K562 (cell line): Measurements from ENCODE around the gene MRPL9. TPM values are rescaled to one million over a fixed set of nuclear protein-coding genes. Genes with fewer than 3 reads are reported as not detected.
A peak's percentile ranks its signal among the peaks of the same experiment; 100 is the strongest.

Experiments
- ATAC-seq: fragments of 200-7000 bp; cut with Tn5 transposase; 3 replicates; pipeline ENCODE4 v1.9.1; 2020; ENCODE audit warnings: moderate library complexity
- BruUV-seq: library from RNA; stranded (reverse); fragments of 400-500 nt; replicated peaks from 2 replicates; lab custom pipeline; 2021; lab: Mats Ljungman, UMichigan
- CTCF ChIA-PET: fragments of 300-600 bp; formaldehyde crosslinking; extraction: SDS; loops from one replicate; lab custom pipeline; 2021; ENCODE audit warnings: low intra/inter-chr PET ratio; lab: Yijun Ruan, JAX
- POLR2A ChIA-PET: fragments of 300-600, 350-650 bp; sonication (Branson Sonifier 250); formaldehyde crosslinking; extraction: SDS; loops from one replicate; lab custom pipeline; 2021; ENCODE audit warnings: antibody characterized with exemption, inconsistent platforms; lab: Yijun Ruan, JAX
- DNase-seq, 4 experiments: peaks; one replicate each; pipeline versions ENCODE4 v3.0.0 to v3.0.0-alpha.2; 2011 to 2018; ENCODE audit warnings: low spot score in 3 of 4, mixed read lengths in 3 of 4; ENCODE audit errors: extremely low read depth in 1 of 4
- FAIRE-seq: peaks from 2 replicates; lab custom pipeline; 2011; peaks lifted over from hg19 to GRCh38; lab: Jason Lieb, UNC
- H2AFZ ChIP-seq: 2 replicates; pipeline ENCODE4 v1.6.0; 2011; ENCODE audit warnings: low read depth, low read length, control low read depth, inconsistent platforms
- H3K27ac ChIP-seq: fragments of 200-600 bp; 3 replicates; pipeline ENCODE4 v1.8.0; 2011; ENCODE audit warnings: low read depth, mild to moderate bottlenecking, control low read depth, inconsistent platforms, low read length, moderate library complexity, mixed read lengths; ENCODE audit errors: extremely low read depth
- H3K27me3 ChIP-seq, 2 experiments: fragments of 300-600 bp in 1 of 2; 2 replicates in 1 of 2; 3 replicates in 1 of 2; pipeline versions ENCODE4 v1.6.0 to v1.8.0; 2011; ENCODE audit warnings: inconsistent platforms in 2 of 2, low read length in 2 of 2, mild to moderate bottlenecking in 1 of 2, mixed read lengths in 1 of 2, moderate library complexity in 1 of 2; ENCODE audit not compliant: control insufficient read depth in 2 of 2, insufficient read depth in 2 of 2
- H3K36me3 ChIP-seq: fragments of 300-600 bp; 3 replicates; pipeline ENCODE4 v1.8.0; 2011; ENCODE audit warnings: mild to moderate bottlenecking, low read length, inconsistent platforms; ENCODE audit not compliant: control insufficient read depth, insufficient read depth
- H3K4me1 ChIP-seq, 2 experiments: fragments of 200-600 bp in 1 of 2; replicated peaks in 1 of 2; 2 replicates in 1 of 2; 3 replicates in 1 of 2; pipeline versions ENCODE4 v1.5.1 to v1.8.0; 2011; ENCODE audit warnings: inconsistent platforms in 2 of 2, low read length in 2 of 2, mild to moderate bottlenecking in 1 of 2, mixed read lengths in 1 of 2, moderate library complexity in 1 of 2; ENCODE audit not compliant: control insufficient read depth in 2 of 2, insufficient read depth in 2 of 2
- H3K4me2 ChIP-seq: 2 replicates; pipeline ENCODE4 v1.6.1; 2011; ENCODE audit warnings: low read length, control low read depth, inconsistent platforms, mixed read lengths; ENCODE audit not compliant: insufficient read depth
- H3K4me3 ChIP-seq: fragments of 200-600 bp; sonication (generic), shearing (Covaris generic); 2 replicates; pipeline ENCODE4 v1.5.1; 2016; ENCODE audit warnings: control low read depth, inconsistent platforms
- H3K79me2 ChIP-seq: fragments of 200-600 bp; 3 replicates; pipeline ENCODE4 v1.8.0; 2011; ENCODE audit warnings: low read length, inconsistent platforms; ENCODE audit not compliant: control insufficient read depth, insufficient read depth
- H3K9ac ChIP-seq, 2 experiments: 2 replicates each; pipeline versions ENCODE4 v1.6.0 to v1.6.1; 2011; ENCODE audit warnings: low read depth in 2 of 2, low read length in 2 of 2, control low read depth in 1 of 2, inconsistent platforms in 1 of 2, mild to moderate bottlenecking in 1 of 2, mixed read lengths in 1 of 2; ENCODE audit not compliant: insufficient read depth in 1 of 2
- H3K9me1 ChIP-seq: one replicate; pipeline ENCODE4 v1.6.0; 2011; ENCODE audit warnings: inconsistent platforms, mild to moderate bottlenecking, low read length, moderate library complexity; ENCODE audit not compliant: control insufficient read depth, insufficient read depth
- H3K9me3 ChIP-seq: replicated peaks from 2 replicates; pipeline ENCODE4 v1.5.1; 2011; ENCODE audit warnings: low read depth, low read length, inconsistent platforms; ENCODE audit not compliant: control insufficient read depth, insufficient read depth
- H4K20me1 ChIP-seq: replicated peaks from 2 replicates; pipeline ENCODE4 v1.6.1; 2011; ENCODE audit warnings: low read length, inconsistent platforms, mixed read lengths; ENCODE audit not compliant: control insufficient read depth, insufficient read depth
- EP300 ChIP-seq: IDR thresholded peaks from 2 replicates; pipeline ENCODE4 v1.6.1; 2012; ENCODE audit warnings: low read length, improper control_type of control experiment
- HIVEP1 ChIP-seq: fragments of 250-450 bp; sonication (Bioruptor Pico); IDR thresholded peaks from 2 replicates; pipeline ENCODE4 v1.4.0; 2020; ENCODE audit warnings: mild to moderate bottlenecking
- RFX1 ChIP-seq: fragments of 450-650 bp; IDR thresholded peaks from 2 replicates; pipeline ENCODE4 v1.6.1; 2016; ENCODE audit warnings: mild to moderate bottlenecking, moderate library complexity
- YY1 ChIP-seq, 3 experiments: IDR thresholded peaks; 2 replicates each; pipeline ENCODE4 v1.6.1; 2011; ENCODE audit warnings: low read length in 2 of 3, mild to moderate bottlenecking in 2 of 3, moderate library complexity in 2 of 3, borderline replicate concordance in 1 of 3, control low read depth in 1 of 3, low read depth in 1 of 3; ENCODE audit not compliant: insufficient read depth in 3 of 3, insufficient replicate concordance in 2 of 3, control insufficient read depth in 1 of 3, insufficient read length in 1 of 3; ENCODE audit errors: extremely low read depth in 1 of 3
- WGBS: fragments of 100-300 bp; shearing (Covaris generic); methylation state at CpG from one replicate; pipeline ENCODE4 v1.1.6; 2016; ENCODE audit warnings: low coverage, mixed read lengths; ENCODE audit not compliant: insufficient coverage; ENCODE audit errors: missing lambda C conversion rate; 5-methylcytosine and 5-hydroxymethylcytosine counted together
- in situ Hi-C: fragments of 300-500 bp; cut with MboI; formaldehyde crosslinking; loops from 4 replicates; pipeline ENCODE4 v1.15.0; 2018; ENCODE audit warnings: inconsistent platforms, mixed read lengths
- intact Hi-C: fragments of 100-400 bp; cut with micrococcal nuclease; formaldehyde crosslinking; loops from 2 replicates; pipeline ENCODE4 v1.14.2; 2022
- polyA plus RNA-seq, 8 experiments: library from polyadenylated mRNA; depleted of rRNA in 4 of 8; stranded (reverse) in 5 of 8; unstranded in 3 of 8; fragments of >200 nt; fragmentation: Nextera tagmentation in 2 of 8; fragmentation: Illumina TruSeq in 1 of 8; extraction: Ambion mirVana in 2 of 8; extraction: Trizol in 1 of 8; gene quantifications; 2 replicates each; pipeline versions ENCODE4 v1.2.1 to v1.2.3, GENCODE V29; 2011 to 2014; ENCODE audit warnings: inconsistent platforms in 1 of 8, missing spikeins in 1 of 8
- total RNA-seq, 7 experiments: library from RNA; depleted of rRNA in 6 of 7; stranded (reverse); fragments of >200 nt in 6 of 7; fragmentation: Illumina TruSeq in 2 of 7; extraction: Trizol in 2 of 7; gene quantifications; 2 replicates each; pipeline versions ENCODE4 v1.2.1 to v1.2.3, GENCODE V29; 2011 to 2021; ENCODE audit warnings: low replicate concordance in 1 of 7

The MRPL9 gene
- total and polyA plus RNA-seq, 9 of the 15 experiments (the other 6 are each of a cell fraction or from before 2014, with no cell fraction given), result 38.0 to 162 (median 111) TPM

DNA sequence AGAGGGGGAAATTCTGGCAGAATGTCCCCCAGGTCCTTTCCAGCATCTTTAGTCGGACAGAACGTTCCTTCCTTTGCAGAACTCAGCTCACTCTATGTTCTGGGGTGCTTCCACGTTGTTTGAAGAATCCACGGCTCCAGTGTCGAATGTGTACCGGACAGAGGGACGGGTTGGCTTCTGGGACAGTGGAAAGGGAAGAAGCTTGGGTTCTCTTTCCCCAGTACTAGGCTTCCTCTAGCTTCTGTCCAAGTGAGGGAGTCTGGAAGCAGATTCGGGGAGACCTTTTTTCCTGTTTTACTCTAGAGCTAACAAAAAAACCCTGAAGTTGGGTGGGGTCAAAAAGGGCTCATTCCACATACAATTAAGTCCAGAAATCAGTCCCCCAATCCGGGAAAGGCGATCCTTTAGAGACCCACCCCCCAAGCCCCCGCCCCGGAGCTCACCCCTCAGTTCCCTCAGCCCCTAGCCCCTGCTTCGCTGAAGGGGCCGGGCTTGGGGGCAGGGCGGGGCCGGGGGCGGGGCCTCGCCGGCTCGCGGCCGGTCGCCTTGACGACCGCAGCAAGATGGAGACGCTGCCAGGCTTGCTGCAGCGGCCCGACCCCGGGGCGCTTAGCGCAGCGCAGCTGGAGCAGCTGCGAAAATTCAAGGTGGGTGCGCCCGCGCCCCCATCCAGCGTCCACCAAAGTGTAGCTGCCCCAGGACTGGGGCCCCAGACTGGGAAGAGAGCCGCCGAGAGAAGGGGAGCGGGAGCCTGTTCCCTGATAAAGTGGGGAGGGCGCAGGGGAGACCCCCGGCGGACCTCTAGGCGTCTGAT lies 42.1 kb downstream of the MRPL9 start, which contains the start of gene RIIAD1:
TSS of gene RIIAD1 (plus strand) at position 549 of the 814 bp plus-strand sequence. CDS start at position 564, 15 bp downstream.
- TF ChIP-seq EP300 (no peak), YY1 (IDR thresholded peaks at IDR 0.05; ENCODE audit: borderline replicate concordance in 1 of 3, control insufficient read depth in 1 of 3, extremely low read depth in 1 of 3, insufficient read depth in 3 of 3, insufficient read length in 1 of 3, insufficient replicate concordance in 2 of 3, low read depth in 1 of 3, low read length in 2 of 3) (peak in 2 of 3 experiments; percentile 39 to 61), RFX1 (peak; percentile 68), HIVEP1 (no peak)
- in situ Hi-C loops (no loop called here), intact Hi-C loops (no loop called here)
- Histone ChIP-seq H3K9ac (no peak within 1 kb of the TSS), H3K79me2 (no peaks in the 10 kb centered on the region), H3K4me2 (no peak within 1 kb of the TSS), H4K20me1 (peaks cover 5% of the 10 kb centered on the region), H3K9me3 (no peaks in the 10 kb centered on the region), H3K9me1 (no peaks in the 10 kb centered on the region), H3K27ac (no peak within 1 kb of the TSS), H2AFZ (no peak within 1 kb of the TSS), H3K27me3 (peaks cover 26 to 39% of the 10 kb centered on the region in 2 experiments), H3K4me1 (peaks cover 5 to 7% of the 10 kb centered on the region in 2 experiments), H3K4me3 (no peak within 1 kb of the TSS), H3K36me3 (no peaks in the 10 kb centered on the region)
- POLR2A ChIA-PET, result interaction anchor here (0.9 to 1.4 kb wide), 2 partner anchors 115 to 184 kb away, joined by 3 to 4 read pairs; no protein-coding TSS in a partner anchor
- DNase-seq (peak in 3 of 4 experiments; percentile 58 to 81 (median 78)), FAIRE-seq (no peak), ATAC-seq (peak; percentile 74)
- BruUV-seq, result no TSS peak
- CTCF ChIA-PET, result no interaction called here
- 15% methylated on average over 26 of the region's 44 CpGs for WGBS
